ENCODE results near the gene ITPR1. TPM values are rescaled to one million over a fixed set of nuclear protein-coding genes. Genes with fewer than 3 reads are reported as not detected.

ITPR1 gene
- total and polyA plus RNA-seq, 2 of the 4 experiments (the other 2 are of a cell fraction): 1.8 to 5.7 TPM

- dilution Hi-C loops (cut with HindIII; ENCODE audit: low sequenced_read_pairs, unreplicated experiment): no loop called here
- Histone ChIP-seq H2BK20ac (ENCODE audit: low read depth, low read length) (no peak overlapping the region), H2BK15ac (ENCODE audit: low read depth, low read length) (no peak overlapping the region), H3K4me3 (ENCODE audit: insufficient read depth, low read depth, low read length) (no peak overlapping the region), H2AK9ac (replicated peaks; ENCODE audit: low read depth, low read length, poor library complexity) (no peak overlapping the region), H2BK120ac (ENCODE audit: low read depth, low read length) (no peak overlapping the region), H3K9me1 (ENCODE audit: insufficient read depth, low read length) (no peaks in the 10 kb centered on the region), H3K4ac (ENCODE audit: low read depth, low read length) (no peak overlapping the region), H2AFZ (replicated peaks; ENCODE audit: low read length, poor library complexity) (no peak overlapping the region), H4K5ac (ENCODE audit: low read depth, low read length) (no peak overlapping the region), H4K20me1 (ENCODE audit: insufficient read depth, low read length) (no peaks in the 10 kb centered on the region), H4K8ac (ENCODE audit: low read depth in 2 of 2, low read length in 2 of 2) (no peak overlapping the region), H3K14ac (replicated peaks; ENCODE audit: low read depth, low read length) (no peak overlapping the region), H3K36me3 (ENCODE audit: control insufficient read depth, insufficient read depth, low read length) (no peaks in the 10 kb centered on the region), H2AK5ac (ENCODE audit: low read depth, low read length) (no peak overlapping the region), H3K4me2 (ENCODE audit: low read depth, low read length) (no peak overlapping the region), H3K79me1 (ENCODE audit: low read depth in 1 of 2, low read length in 2 of 2) (no peaks in the 10 kb centered on the region), H3K23ac (ENCODE audit: low read depth, low read length) (no peak overlapping the region), H4K91ac (ENCODE audit: insufficient read depth, low read depth, low read length) (no peak overlapping the region), H3K56ac (ENCODE audit: extremely low read depth, insufficient read depth, low read length) (no peak overlapping the region), H3K9me3 (ENCODE audit: control insufficient read depth, insufficient read depth, low read length) (no peaks in the 10 kb centered on the region), H3K27ac (ENCODE audit: insufficient read depth, low read length) (no peak overlapping the region), H3K9ac (ENCODE audit: low read depth, low read length) (no peak overlapping the region), H2BK5ac (ENCODE audit: low read depth, low read length, poor library complexity, severe bottlenecking) (no peak overlapping the region), H3K4me1 (ENCODE audit: control insufficient read depth, insufficient read depth, low read length) (peaks cover 4% of the 10 kb centered on the region), H3K18ac (ENCODE audit: low read depth, low read length) (no peak overlapping the region), H3K27me3 (ENCODE audit: control insufficient read depth, insufficient read depth, low read length) (peaks cover 11% of the 10 kb centered on the region)
- ChIA-PET CTCF (no interaction called here), POLR2A (ENCODE audit: unreplicated experiment) (no interaction called here)
- DNase-seq (no peak), ATAC-seq (ENCODE audit: low read depth) (no peak)
- intact Hi-C loops (cut with micrococcal nuclease): no loop called here
- TF ChIP-seq CEBPB (IDR thresholded peaks at IDR 0.05; ENCODE audit: low read depth, low read length) (no peak), ELK1 (IDR thresholded peaks at IDR 0.05; ENCODE audit: borderline replicate concordance, low read depth, low read length) (no peak), POLR2A (IDR thresholded peaks at IDR 0.05; ENCODE audit: low read depth, low read length) (no peak), RCOR1 (IDR thresholded peaks at IDR 0.05; ENCODE audit: insufficient replicate concordance, low read length) (no peak), MXI1 (IDR thresholded peaks at IDR 0.05; ENCODE audit: borderline replicate concordance, low read depth, low read length) (no peak), CTCF (conservative IDR thresholded peaks at IDR 0.05; ENCODE audit: low read depth, low read length) (no peak), BHLHE40 (IDR thresholded peaks at IDR 0.05; ENCODE audit: low read depth, low read length) (no peak), RAD21 (IDR thresholded peaks at IDR 0.05; ENCODE audit: low read length) (no peak), SMC3 (IDR thresholded peaks at IDR 0.05; ENCODE audit: low read depth, low read length) (no peak), RFX5 (IDR thresholded peaks at IDR 0.05; ENCODE audit: low read depth, low read length) (no peak), CHD1 (IDR thresholded peaks at IDR 0.05; ENCODE audit: low read depth, low read length) (no peak), NFE2L2 (IDR thresholded peaks at IDR 0.05; ENCODE audit: low read depth, low read length) (no peak), FOS (IDR thresholded peaks at IDR 0.05; ENCODE audit: low read depth, low read length) (no peak), MAFK (IDR thresholded peaks at IDR 0.05; ENCODE audit: low read depth, low read length) (no peak), MAZ (IDR thresholded peaks at IDR 0.05; ENCODE audit: borderline replicate concordance, low read depth, low read length) (no peak), USF2 (IDR thresholded peaks at IDR 0.05; ENCODE audit: low read depth, low read length) (no peak)
- in situ Hi-C loops (cut with MboI; ENCODE audit: low sequenced_read_pairs): no loop called here
- no CpG with 5 or more reads among the region's 3 CpGs for WGBS, 2 experiments (ENCODE audit: extremely low coverage in 2 of 2, insufficient read length in 1 of 2)
- BruUV-seq (replicated peaks): no TSS peak
These were observed 14.9 kb upstream of the ITPR1 start for GRCh38 chr3:4478261-4478660.
